CD4-positive, alpha-beta T cell (primary cell): Measurements from ENCODE around the gene RBMXL2. TPM values are rescaled to one million over a fixed set of nuclear protein-coding genes. Genes with fewer than 3 reads are reported as not detected.

Source experiments
- ATAC-seq: fragments of 200-7000 bp; cut with Tn5 transposase; one replicate; pipeline ENCODE4 v1.10.0; 2022; ENCODE audit warnings: mild to moderate bottlenecking; ENCODE audit not compliant: poor library complexity
- CTCF ChIA-PET: fragments of 350-600 bp; sonication (Branson Sonifier 250); formaldehyde crosslinking; loops from one replicate; lab custom pipeline; 2021; ENCODE audit warnings: antibody characterized with exemption, inconsistent platforms; lab: Charles Lee
- POLR2A ChIA-PET: fragments of 350-600 bp; sonication (Branson Sonifier 250); formaldehyde crosslinking; loops from one replicate; lab custom pipeline; 2021; ENCODE audit warnings: antibody characterized with exemption, inconsistent platforms; lab: Charles Lee
- DNase-seq, 14 experiments: peaks; one replicate each; pipeline ENCODE4 v3.0.0-alpha.2; 2013 to 2020; ENCODE audit warnings: mixed read lengths in 2 of 14
- H3K27ac ChIP-seq, 2 donors: one replicate each; pipeline versions ENCODE4 v1.5.1 to v1.7.0; 2013; ENCODE audit warnings: low read length in 2 of 2, low read depth in 1 of 2, mild to moderate bottlenecking in 1 of 2
- H3K27me3 ChIP-seq, 2 experiments: 1 replicate in 1 of 2; 2 replicates in 1 of 2; pipeline versions ENCODE4 v1.6.1 to v1.7.0; 2013; ENCODE audit warnings: low read length in 2 of 2, control low read depth in 1 of 2, mild to moderate bottlenecking in 1 of 2, moderate library complexity in 1 of 2; ENCODE audit not compliant: insufficient read depth in 2 of 2, control insufficient read depth in 1 of 2
- H3K36me3 ChIP-seq: one replicate; pipeline ENCODE4 v1.6.1; 2013; ENCODE audit warnings: low read length, control low read depth; ENCODE audit not compliant: insufficient read depth
- H3K4me1 ChIP-seq: one replicate; pipeline ENCODE4 v1.6.1; 2013; ENCODE audit warnings: low read length, control low read depth; ENCODE audit not compliant: insufficient read depth
- H3K4me3 ChIP-seq: one replicate; pipeline ENCODE4 v1.5.1; 2013; ENCODE audit warnings: mild to moderate bottlenecking, low read length, moderate library complexity
- H3K9me3 ChIP-seq, 2 experiments: 1 replicate in 1 of 2; 2 replicates in 1 of 2; pipeline versions ENCODE4 v1.6.1 to v1.7.0; 2013; ENCODE audit warnings: low read length in 2 of 2, mild to moderate bottlenecking in 2 of 2, control low read depth in 1 of 2, moderate library complexity in 1 of 2; ENCODE audit not compliant: control insufficient read depth in 1 of 2, insufficient read depth in 1 of 2
- H3K27ac Mint-ChIP-seq: one replicate; pipeline ENCODE4 v1.8.0; 2020; ENCODE audit warnings: mixed read lengths
- H3K27me3 Mint-ChIP-seq: one replicate; pipeline ENCODE4 v1.8.0; 2021; ENCODE audit warnings: mixed read lengths
- H3K36me3 Mint-ChIP-seq: one replicate; pipeline ENCODE4 v1.8.0; 2021; ENCODE audit warnings: low read depth, mixed read lengths
- H3K4me1 Mint-ChIP-seq: one replicate; pipeline ENCODE4 v1.8.0; 2021; ENCODE audit warnings: low read depth, mixed read lengths
- H3K4me3 Mint-ChIP-seq: one replicate; pipeline ENCODE4 v1.8.0; 2020; ENCODE audit warnings: mild to moderate bottlenecking, mixed read lengths
- H3K9me3 Mint-ChIP-seq: one replicate; pipeline ENCODE4 v1.8.0; 2020; ENCODE audit warnings: mixed read lengths
- CTCF ChIP-seq: fragments of 200-600 bp; IDR thresholded peaks from one replicate; pipeline ENCODE4 v1.8.0; 2022; ENCODE audit warnings: antibody characterized with exemption, mild to moderate bottlenecking
- intact Hi-C, 2 experiments: fragments of 100-400 bp; cut with DNase I in 1 of 2; cut with micrococcal nuclease in 1 of 2; formaldehyde crosslinking; loops; one replicate each; pipeline versions ENCODE4 v1.15.1 to v1.9.0; 2023 to 2025; cut with DNase I, micrococcal nuclease
- total RNA-seq, 174 experiments: library from RNA in 2 of 174; stranded (reverse) in 2 of 174; gene quantifications; one replicate each; pipeline ENCODE4 v1.2.3 and lab custom pipeline; 2021 to 2026

The RBMXL2 gene
- total RNA-seq, 2 experiments from 2014 or later, result 0.14 TPM; not detected in 1

DNA sequence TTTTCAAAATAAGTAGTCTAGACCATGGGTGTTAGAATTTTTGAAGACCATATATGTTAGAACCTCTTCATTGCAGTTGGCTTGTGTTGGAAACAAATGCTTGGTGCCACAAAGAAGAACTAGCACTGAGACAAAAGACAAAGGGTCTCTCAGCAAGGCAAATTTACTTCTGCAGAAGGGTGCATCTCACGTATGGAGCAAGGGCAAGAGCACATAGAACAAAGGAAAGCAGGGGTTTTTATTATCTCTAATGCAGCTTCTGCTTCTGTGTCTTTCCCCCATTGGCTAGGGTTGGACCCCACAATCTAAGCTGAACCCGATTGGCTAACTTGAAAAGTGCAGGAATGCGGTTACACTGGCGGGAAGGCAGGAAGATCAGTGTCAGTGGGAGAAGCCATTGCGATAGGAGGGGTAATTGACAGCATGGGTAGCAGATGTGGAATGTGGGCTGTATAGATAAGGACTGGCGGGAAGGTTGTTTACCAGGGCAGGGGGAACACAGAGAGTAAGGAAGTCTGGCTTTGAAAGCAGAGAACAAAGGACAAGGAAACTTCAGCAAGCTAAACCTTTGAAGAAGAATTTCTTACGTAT lies 9.2 kb upstream of the RBMXL2 start:
- TF ChIP-seq CTCF, result no peak
- H3K4me1 Mint-ChIP-seq, result no peaks in the 10 kb centered on the region
- no peaks in the 10 kb centered on the region for H3K36me3 Mint-ChIP-seq

DNA sequence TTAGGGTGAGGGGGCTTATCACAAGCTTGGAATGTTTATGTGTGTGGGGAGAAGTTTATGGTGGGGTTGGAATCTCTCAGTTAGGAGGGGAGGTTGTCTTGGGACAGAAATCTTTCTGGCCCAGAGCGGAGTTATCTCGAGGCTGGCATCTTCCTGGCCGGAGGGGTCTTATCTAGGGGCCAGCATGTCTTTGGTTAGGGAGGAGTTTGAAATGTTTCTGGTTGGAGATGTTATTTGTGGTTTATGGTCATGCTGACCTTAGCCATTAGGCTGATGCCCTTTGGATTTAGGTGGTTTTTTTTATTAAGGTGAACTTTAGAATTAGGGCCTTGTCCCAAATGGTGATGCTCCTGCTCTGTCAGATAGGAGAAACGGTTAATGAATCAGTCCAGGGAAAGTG lies 7.9 kb upstream of the RBMXL2 start:
- intact Hi-C loops, result no loop called here
- ChIA-PET CTCF (no interaction called here), POLR2A (no interaction called here)
- peaks cover 4 to 7% of the 10 kb centered on the region in 2 experiments for H3K27me3 ChIP-seq
- peaks cover 0 to 6% of the 10 kb centered on the region in 2 experiments for H3K9me3 ChIP-seq
- Mint-ChIP-seq H3K27ac (no peak overlapping the region), H3K4me1 (no peaks in the 10 kb centered on the region), H3K27me3 (peaks cover 25% of the 10 kb centered on the region), H3K36me3 (no peaks in the 10 kb centered on the region), H3K4me3 (no peak overlapping the region), H3K9me3 (peaks cover 3% of the 10 kb centered on the region)
- H3K4me3 ChIP-seq, result no peak overlapping the region
- ATAC-seq (no peak), DNase-seq (no peak)
- H3K27ac ChIP-seq, result no peak overlapping the region
- H3K4me1 ChIP-seq, result no peaks in the 10 kb centered on the region
- no peak for TF ChIP-seq CTCF
- H3K36me3 ChIP-seq, result no peaks in the 10 kb centered on the region

More for the DNA sequence above, 9.2 kb upstream of the RBMXL2 start:
- ATAC-seq (no peak), DNase-seq (no peak)
- H3K27me3 Mint-ChIP-seq, result peaks cover 20% of the 10 kb centered on the region
- intact Hi-C loops, result no loop called here
- no peak overlapping the region for H3K4me3 ChIP-seq
- H3K4me3 Mint-ChIP-seq, result no peak overlapping the region
- H3K27ac ChIP-seq, result no peak overlapping the region
- H3K27ac Mint-ChIP-seq, result no peak overlapping the region
- peaks cover 4 to 7% of the 10 kb centered on the region in 2 experiments for H3K27me3 ChIP-seq
- no peaks in the 10 kb centered on the region for H3K4me1 ChIP-seq
- ChIA-PET POLR2A (no interaction called here), CTCF (no interaction called here)
- H3K9me3 Mint-ChIP-seq, result peaks cover 3% of the 10 kb centered on the region
- no peaks in the 10 kb centered on the region for H3K36me3 ChIP-seq
- peaks cover 0 to 6% of the 10 kb centered on the region in 2 experiments for H3K9me3 ChIP-seq

DNA sequence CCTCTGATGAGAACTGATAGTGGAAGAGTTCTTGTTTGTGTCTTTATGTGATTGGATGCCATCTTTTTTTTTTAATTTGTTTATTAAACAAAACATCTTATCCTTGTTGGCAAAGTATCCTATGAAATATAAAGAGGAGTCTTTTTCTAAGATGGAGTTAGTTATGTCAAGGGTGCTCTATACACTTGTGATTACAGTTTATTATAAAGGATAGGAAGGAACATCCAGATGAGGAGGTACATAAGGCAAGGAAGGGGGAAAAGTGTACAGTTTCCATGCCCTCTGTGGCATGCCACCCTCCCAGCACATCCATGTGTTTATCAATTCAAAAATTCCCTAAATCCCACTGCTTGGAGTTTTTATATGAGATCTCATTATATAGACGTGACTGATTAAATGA lies 7.4 kb upstream of the RBMXL2 start:
- no peak overlapping the region for H3K27ac Mint-ChIP-seq
- Histone ChIP-seq H3K4me3 (no peak overlapping the region), H3K27me3 (peaks cover 4 to 7% of the 10 kb centered on the region in 2 experiments), H3K36me3 (no peaks in the 10 kb centered on the region), H3K4me1 (no peaks in the 10 kb centered on the region), H3K27ac (no peak overlapping the region), H3K9me3 (peaks cover 0 to 6% of the 10 kb centered on the region in 2 experiments)
- H3K27me3 Mint-ChIP-seq, result peaks cover 26% of the 10 kb centered on the region
- no peaks in the 10 kb centered on the region for H3K4me1 Mint-ChIP-seq
- H3K4me3 Mint-ChIP-seq, result no peak overlapping the region
- ATAC-seq (no peak), DNase-seq (no peak)
- peaks cover 3% of the 10 kb centered on the region for H3K9me3 Mint-ChIP-seq
- no peaks in the 10 kb centered on the region for H3K36me3 Mint-ChIP-seq
- no peak for TF ChIP-seq CTCF
- POLR2A ChIA-PET, result no interaction called here
- CTCF ChIA-PET, result no interaction called here
- intact Hi-C loops, result no loop called here
